SU-DHL-6 (cell line): ENCODE measurements around the gene CFAP141.

Experiments used
- EZH2phosphoT487 ChIP-seq: fragments of 200-600 bp; sonication (generic), shearing (Covaris generic); conservative IDR thresholded peaks from 2 replicates; pipeline ENCODE4 v1.6.1; 2018; ENCODE audit warnings: mild to moderate bottlenecking, antibody characterized with exemption, low read length, moderate library complexity, mixed read lengths
- TF ChIP-seq, protein P1 (sequence below): fragments of 200-600 bp; sonication (generic); IDR thresholded peaks from one replicate; pipeline ENCODE4 v1.5.1; 2017; ENCODE audit warnings: antibody characterized with exemption, mild to moderate bottlenecking, low read length, moderate library complexity; ENCODE audit not compliant: insufficient read depth, poor library complexity, severe bottlenecking

DNA sequence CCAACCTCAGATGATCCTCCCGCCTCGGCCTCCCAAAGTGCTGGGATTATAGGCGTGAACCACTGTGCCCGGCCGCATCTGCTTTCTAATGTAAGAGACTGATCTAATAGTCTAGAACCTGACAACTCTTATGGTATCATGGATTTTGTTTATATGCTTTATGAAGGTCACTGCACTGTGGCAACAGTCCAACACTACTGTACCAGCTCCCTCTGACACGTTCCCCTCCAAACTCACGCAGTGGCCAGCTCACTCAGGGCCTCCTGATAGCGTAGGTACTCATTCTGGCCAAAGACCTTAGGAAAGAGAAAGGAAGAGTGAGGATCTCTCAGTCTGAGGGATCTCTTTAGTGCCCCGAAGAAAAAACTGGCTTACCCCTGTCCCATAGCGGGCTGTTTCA, 6.0 kb upstream of the CFAP141 start:
- TF ChIP-seq, protein P1, sequence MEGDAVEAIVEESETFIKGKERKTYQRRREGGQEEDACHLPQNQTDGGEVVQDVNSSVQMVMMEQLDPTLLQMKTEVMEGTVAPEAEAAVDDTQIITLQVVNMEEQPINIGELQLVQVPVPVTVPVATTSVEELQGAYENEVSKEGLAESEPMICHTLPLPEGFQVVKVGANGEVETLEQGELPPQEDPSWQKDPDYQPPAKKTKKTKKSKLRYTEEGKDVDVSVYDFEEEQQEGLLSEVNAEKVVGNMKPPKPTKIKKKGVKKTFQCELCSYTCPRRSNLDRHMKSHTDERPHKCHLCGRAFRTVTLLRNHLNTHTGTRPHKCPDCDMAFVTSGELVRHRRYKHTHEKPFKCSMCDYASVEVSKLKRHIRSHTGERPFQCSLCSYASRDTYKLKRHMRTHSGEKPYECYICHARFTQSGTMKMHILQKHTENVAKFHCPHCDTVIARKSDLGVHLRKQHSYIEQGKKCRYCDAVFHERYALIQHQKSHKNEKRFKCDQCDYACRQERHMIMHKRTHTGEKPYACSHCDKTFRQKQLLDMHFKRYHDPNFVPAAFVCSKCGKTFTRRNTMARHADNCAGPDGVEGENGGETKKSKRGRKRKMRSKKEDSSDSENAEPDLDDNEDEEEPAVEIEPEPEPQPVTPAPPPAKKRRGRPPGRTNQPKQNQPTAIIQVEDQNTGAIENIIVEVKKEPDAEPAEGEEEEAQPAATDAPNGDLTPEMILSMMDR, result no peak
- no peak for TF ChIP-seq EZH2phosphoT487
